GM12873 (cell line): Measurements from ENCODE around the gene ZHX3.

ENCODE experiments used
- CTCF ChIP-seq: IDR thresholded peaks from 2 replicates; pipeline ENCODE4 v1.5.1; 2012; ENCODE audit warnings: low read depth, mild to moderate bottlenecking, moderate library complexity, low read length, control low read depth; ENCODE audit not compliant: insufficient read depth; ENCODE audit errors: missing control alignments

ZHX3 gene

GRCh38 chr20:41344938-41345728, 27.6 kb upstream of the ZHX3 start:
- no peak for TF ChIP-seq CTCF

GRCh38 chr20:41344477-41344876, 26.9 kb upstream of the ZHX3 start:
- TF ChIP-seq CTCF = no peak

- TF ChIP-seq CTCF = no peak
Measured at GRCh38 chr20:41342474-41343464, 25.2 kb upstream of the ZHX3 start.

GRCh38 chr20:41340327-41341055, 23.0 kb upstream of the ZHX3 start, which contains the start of gene LPIN3:
LPIN3 (plus strand) TSS chr20:41340821; CDS start chr20:41345804, 4,983 bp downstream.
- no peak for TF ChIP-seq CTCF

GRCh38 chr20:41339957-41340326, 22.4 kb upstream of the ZHX3 start:
- peak; percentile 95 for TF ChIP-seq CTCF

- no peak for TF ChIP-seq CTCF
Measured at GRCh38 chr20:41336711-41337492, 19.4 kb upstream of the ZHX3 start.
